ENCODE data around the gene YEATS4.

YEATS4 gene

GRCh38 chr12:69438539-69438938 lies 79.0 kb downstream of the YEATS4 start:
- TF ChIP-seq FOXP2 (optimal IDR thresholded peaks at IDR 0.05; ENCODE audit: borderline replicate concordance, extremely low read depth, extremely low read length, insufficient read depth) = no peak
- TF ChIP-seq TAF1 (IDR thresholded peaks at IDR 0.05; ENCODE audit: borderline replicate concordance, insufficient read depth, low read length) = no peak
- no peak for TF ChIP-seq SIN3A (IDR thresholded peaks at IDR 0.05; ENCODE audit: borderline replicate concordance, insufficient read depth, low read length)
- TF ChIP-seq REST (IDR thresholded peaks at IDR 0.05; ENCODE audit: insufficient read depth in 1 of 2, low read depth in 2 of 2, low read length in 2 of 2) = no peak
- no peak for TF ChIP-seq POLR2AphosphoS5 (IDR thresholded peaks at IDR 0.05; ENCODE audit: low read depth, low read length)

- no peak for TF ChIP-seq REST (IDR thresholded peaks at IDR 0.05; ENCODE audit: insufficient read depth in 1 of 2, low read depth in 2 of 2, low read length in 2 of 2)
These were observed 80.5 kb downstream of the YEATS4 start for GRCh38 chr12:69440016-69440415.
